SK-N-SH (cell line): ENCODE measurements around the gene DNAH9. TPM values are rescaled to one million over a fixed set of nuclear protein-coding genes. Genes with fewer than 3 reads are reported as not detected.

Source experiments
- CTCF ChIA-PET: fragments of 300-600, 350-600 bp; formaldehyde crosslinking; extraction: SDS; loops from one replicate; lab custom pipeline; 2021; lab: Yijun Ruan, JAX
- POLR2A ChIA-PET: fragments of 350-600 bp; sonication (Branson Sonifier 250); formaldehyde crosslinking; extraction: SDS; loops from one replicate; lab custom pipeline; 2020; ENCODE audit warnings: antibody characterized with exemption, inconsistent platforms; lab: Yijun Ruan, JAX
- DNase-seq: peaks from one replicate; pipeline ENCODE4 v3.0.0; 2012
- H2AFZ ChIP-seq: fragments of 200-600 bp; sonication (generic); 2 replicates; pipeline ENCODE4 v1.8.1; 2016; ENCODE audit warnings: antibody characterized with exemption, mild to moderate bottlenecking, low read depth
- H3F3A ChIP-seq: fragments of 200-600 bp; sonication (generic); replicated peaks from 2 replicates; pipeline ENCODE3; 2016; ENCODE audit warnings: antibody characterized with exemption, mild to moderate bottlenecking; ENCODE audit not compliant: insufficient read depth
- H3K27ac ChIP-seq, 2 experiments: fragments of 200-500 bp in 1 of 2; fragments of 200-600 bp in 1 of 2; sonication (Bioruptor generic) in 1 of 2; sonication (generic), shearing (Covaris generic) in 1 of 2; 2 replicates each; pipeline versions ENCODE4 v1.5.1 to v1.6.1; 2014 to 2016; ENCODE audit warnings: low read depth in 2 of 2, inconsistent platforms in 1 of 2, low read length in 1 of 2, mild to moderate bottlenecking in 1 of 2, mixed read lengths in 1 of 2
- H3K27me3 ChIP-seq: fragments of 200-600 bp; sonication (generic), shearing (Covaris generic); 2 replicates; pipeline ENCODE4 v1.6.1; 2016; ENCODE audit warnings: mixed run types; ENCODE audit not compliant: insufficient read depth
- H3K36me3 ChIP-seq, 2 experiments: fragments of 200-500 bp in 1 of 2; fragments of 200-600 bp in 1 of 2; sonication (Bioruptor generic) in 1 of 2; sonication (generic) in 1 of 2; replicated peaks in 1 of 2; 2 replicates each; pipeline versions ENCODE3 to v1.5.1; 2014 to 2016; ENCODE audit warnings: low read length in 1 of 2, mild to moderate bottlenecking in 1 of 2; ENCODE audit not compliant: insufficient read depth in 2 of 2, control insufficient read depth in 1 of 2
- H3K4me1 ChIP-seq, 2 experiments: fragments of 200-500 bp in 1 of 2; fragments of 200-600 bp in 1 of 2; sonication (Bioruptor generic) in 1 of 2; sonication (generic), shearing (Covaris generic) in 1 of 2; 2 replicates each; pipeline versions ENCODE4 v1.5.1 to v1.6.1; 2014 to 2016; ENCODE audit warnings: low read depth in 1 of 2, low read length in 1 of 2, mixed run types in 1 of 2; ENCODE audit not compliant: insufficient read depth in 2 of 2, control insufficient read depth in 1 of 2
- H3K4me2 ChIP-seq: fragments of 200-600 bp; sonication (generic), shearing (Covaris generic); 2 replicates; pipeline ENCODE4 v1.6.1; 2017; ENCODE audit warnings: mixed run types
- H3K4me3 ChIP-seq, 2 experiments: fragments of 200-500 bp in 1 of 2; fragments of 200-600 bp in 1 of 2; sonication (Bioruptor generic) in 1 of 2; sonication (generic), shearing (Covaris generic) in 1 of 2; 2 replicates each; pipeline versions ENCODE4 v1.5.1 to v1.8.1; 2014 to 2016; ENCODE audit warnings: low read depth in 2 of 2, inconsistent platforms in 1 of 2, low read length in 1 of 2, mild to moderate bottlenecking in 1 of 2, mixed read lengths in 1 of 2, moderate library complexity in 1 of 2
- H3K79me2 ChIP-seq: fragments of 200-600 bp; sonication (generic); 2 replicates; pipeline ENCODE4 v1.8.1; 2017; ENCODE audit warnings: mild to moderate bottlenecking; ENCODE audit not compliant: insufficient read depth
- H3K9ac ChIP-seq: fragments of 200-600 bp; sonication (generic); 2 replicates; pipeline ENCODE4 v1.6.1; 2017; ENCODE audit warnings: mixed run types
- H3K9me2 ChIP-seq: fragments of 200-600 bp; sonication (generic); 2 replicates; pipeline ENCODE4 v1.6.1; 2017; ENCODE audit warnings: mixed run types
- H3K9me3 ChIP-seq: fragments of 200-600 bp; sonication (generic); 2 replicates; pipeline ENCODE4 v1.6.1; 2017; ENCODE audit warnings: mixed run types, mild to moderate bottlenecking, moderate library complexity
- H4K20me1 ChIP-seq: fragments of 200-600 bp; sonication (generic); 2 replicates; pipeline ENCODE4 v1.6.1; 2017; ENCODE audit warnings: mild to moderate bottlenecking, mixed run types; ENCODE audit not compliant: insufficient read depth
- EZH2phosphoT487 ChIP-seq: fragments of 200-600 bp; sonication (generic); IDR thresholded peaks from 2 replicates; pipeline ENCODE4 v1.6.1; 2017; ENCODE audit warnings: low read depth, mixed run types, mild to moderate bottlenecking, antibody characterized with exemption, moderate library complexity, borderline replicate concordance
- GABPA ChIP-seq: IDR thresholded peaks from 2 replicates; pipeline ENCODE4 v1.4.0; 2012; ENCODE audit warnings: low read depth, mild to moderate bottlenecking
- JUND ChIP-seq: IDR thresholded peaks from 2 replicates; pipeline ENCODE4 v1.4.0; 2012
- RAD21 ChIP-seq: IDR thresholded peaks from 2 replicates; pipeline ENCODE4 v1.6.1; 2012; ENCODE audit warnings: mild to moderate bottlenecking, low read length
- RXRA ChIP-seq: IDR thresholded peaks from 2 replicates; pipeline ENCODE4 v1.4.0; 2012; ENCODE audit warnings: low read depth, mild to moderate bottlenecking, borderline replicate concordance
- SIN3A ChIP-seq: IDR thresholded peaks from 2 replicates; pipeline ENCODE4 v1.6.1; 2012; ENCODE audit warnings: low read depth, mild to moderate bottlenecking, low read length, moderate library complexity, borderline replicate concordance
- WGBS: methylation state at CpG from one replicate; pipeline ENCODE4 v1.1.6; 2017; ENCODE audit warnings: low lambda C conversion rate; 5-methylcytosine and 5-hydroxymethylcytosine counted together
- polyA plus RNA-seq, 3 experiments: library from polyadenylated mRNA; depleted of rRNA; stranded (reverse); fragments of >200 nt; gene quantifications; 2 replicates each; pipeline ENCODE4 v1.2.3, GENCODE V29; 2012
- TF ChIP-seq, protein P1 (sequence below): IDR thresholded peaks from 2 replicates; pipeline ENCODE4 v1.6.1; 2012; ENCODE audit warnings: mild to moderate bottlenecking, low read depth, low read length, moderate library complexity
- TF ChIP-seq, protein P2 (sequence below): fragments of 150-350 bp; IDR thresholded peaks from 2 replicates; pipeline ENCODE4 v1.6.1; 2016; ENCODE audit warnings: mild to moderate bottlenecking, low read depth, low read length
- TF ChIP-seq, protein P3 (sequence below): IDR thresholded peaks from 2 replicates; pipeline ENCODE4 v1.4.0; 2012; ENCODE audit warnings: low read depth, borderline replicate concordance
- TF ChIP-seq, protein P4 (sequence below): fragments of 150-350 bp; IDR thresholded peaks from 2 replicates; pipeline ENCODE4 v1.6.1; 2017; ENCODE audit warnings: antibody characterized with exemption, low read length, low read depth, borderline replicate concordance
- TF ChIP-seq, protein P5 (sequence below): IDR thresholded peaks from 2 replicates; pipeline ENCODE4 v1.4.0; 2012; ENCODE audit warnings: low read depth, borderline replicate concordance

DNAH9 gene
- polyA plus RNA-seq, 1 of the 3 experiments (the other 2 are of a cell fraction), result not detected

DNA sequence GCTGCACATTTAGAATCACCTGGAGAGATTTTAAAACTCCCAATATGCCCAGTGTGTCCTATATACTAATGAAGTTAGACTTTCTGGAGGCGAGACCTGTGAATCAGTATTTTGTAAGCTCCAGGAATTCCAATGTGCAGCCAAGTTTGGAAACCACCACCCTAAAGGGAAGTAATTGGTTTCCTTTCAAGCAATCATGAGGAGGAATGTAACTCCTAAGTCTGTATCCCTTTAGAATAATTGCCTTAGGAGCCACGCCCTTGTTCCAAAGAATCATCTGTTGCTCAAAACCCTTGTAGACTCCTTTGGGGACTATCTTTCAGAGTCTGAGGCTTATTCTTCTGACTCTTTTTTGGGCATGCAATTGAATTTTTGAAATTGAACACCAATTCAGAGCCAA is 84.4 kb downstream of the DNAH9 start:
- Histone ChIP-seq H3K27me3 (no peaks in the 10 kb centered on the region), H2AFZ (no peak overlapping the region), H3K36me3 (no peaks in the 10 kb centered on the region), H3K4me3 (no peak overlapping the region), H3K4me2 (no peak overlapping the region), H3K9me3 (peaks cover 5% of the 10 kb centered on the region; the same call in 1 of the 2 replicates), H3K27ac (no peak overlapping the region), H3F3A (no peaks in the 10 kb centered on the region), H3K79me2 (no peaks in the 10 kb centered on the region), H3K9ac (no peak overlapping the region), H4K20me1 (no peaks in the 10 kb centered on the region), H3K4me1 (no peaks in the 10 kb centered on the region), H3K9me2 (no peaks in the 10 kb centered on the region)
- WGBS, result 11% methylated on average over 2 of the region's 2 CpGs
- TF ChIP-seq, protein P1, sequence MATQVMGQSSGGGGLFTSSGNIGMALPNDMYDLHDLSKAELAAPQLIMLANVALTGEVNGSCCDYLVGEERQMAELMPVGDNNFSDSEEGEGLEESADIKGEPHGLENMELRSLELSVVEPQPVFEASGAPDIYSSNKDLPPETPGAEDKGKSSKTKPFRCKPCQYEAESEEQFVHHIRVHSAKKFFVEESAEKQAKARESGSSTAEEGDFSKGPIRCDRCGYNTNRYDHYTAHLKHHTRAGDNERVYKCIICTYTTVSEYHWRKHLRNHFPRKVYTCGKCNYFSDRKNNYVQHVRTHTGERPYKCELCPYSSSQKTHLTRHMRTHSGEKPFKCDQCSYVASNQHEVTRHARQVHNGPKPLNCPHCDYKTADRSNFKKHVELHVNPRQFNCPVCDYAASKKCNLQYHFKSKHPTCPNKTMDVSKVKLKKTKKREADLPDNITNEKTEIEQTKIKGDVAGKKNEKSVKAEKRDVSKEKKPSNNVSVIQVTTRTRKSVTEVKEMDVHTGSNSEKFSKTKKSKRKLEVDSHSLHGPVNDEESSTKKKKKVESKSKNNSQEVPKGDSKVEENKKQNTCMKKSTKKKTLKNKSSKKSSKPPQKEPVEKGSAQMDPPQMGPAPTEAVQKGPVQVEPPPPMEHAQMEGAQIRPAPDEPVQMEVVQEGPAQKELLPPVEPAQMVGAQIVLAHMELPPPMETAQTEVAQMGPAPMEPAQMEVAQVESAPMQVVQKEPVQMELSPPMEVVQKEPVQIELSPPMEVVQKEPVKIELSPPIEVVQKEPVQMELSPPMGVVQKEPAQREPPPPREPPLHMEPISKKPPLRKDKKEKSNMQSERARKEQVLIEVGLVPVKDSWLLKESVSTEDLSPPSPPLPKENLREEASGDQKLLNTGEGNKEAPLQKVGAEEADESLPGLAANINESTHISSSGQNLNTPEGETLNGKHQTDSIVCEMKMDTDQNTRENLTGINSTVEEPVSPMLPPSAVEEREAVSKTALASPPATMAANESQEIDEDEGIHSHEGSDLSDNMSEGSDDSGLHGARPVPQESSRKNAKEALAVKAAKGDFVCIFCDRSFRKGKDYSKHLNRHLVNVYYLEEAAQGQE, result no peak
- TF ChIP-seq RAD21, result no peak
- TF ChIP-seq JUND, result no peak
- TF ChIP-seq SIN3A, result no peak
- TF ChIP-seq, protein P2, sequence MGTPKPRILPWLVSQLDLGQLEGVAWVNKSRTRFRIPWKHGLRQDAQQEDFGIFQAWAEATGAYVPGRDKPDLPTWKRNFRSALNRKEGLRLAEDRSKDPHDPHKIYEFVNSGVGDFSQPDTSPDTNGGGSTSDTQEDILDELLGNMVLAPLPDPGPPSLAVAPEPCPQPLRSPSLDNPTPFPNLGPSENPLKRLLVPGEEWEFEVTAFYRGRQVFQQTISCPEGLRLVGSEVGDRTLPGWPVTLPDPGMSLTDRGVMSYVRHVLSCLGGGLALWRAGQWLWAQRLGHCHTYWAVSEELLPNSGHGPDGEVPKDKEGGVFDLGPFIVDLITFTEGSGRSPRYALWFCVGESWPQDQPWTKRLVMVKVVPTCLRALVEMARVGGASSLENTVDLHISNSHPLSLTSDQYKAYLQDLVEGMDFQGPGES, result no peak
- no peak for TF ChIP-seq GABPA
- TF ChIP-seq, protein P3, sequence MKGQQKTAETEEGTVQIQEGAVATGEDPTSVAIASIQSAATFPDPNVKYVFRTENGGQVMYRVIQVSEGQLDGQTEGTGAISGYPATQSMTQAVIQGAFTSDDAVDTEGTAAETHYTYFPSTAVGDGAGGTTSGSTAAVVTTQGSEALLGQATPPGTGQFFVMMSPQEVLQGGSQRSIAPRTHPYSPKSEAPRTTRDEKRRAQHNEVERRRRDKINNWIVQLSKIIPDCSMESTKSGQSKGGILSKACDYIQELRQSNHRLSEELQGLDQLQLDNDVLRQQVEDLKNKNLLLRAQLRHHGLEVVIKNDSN, result no peak
- TF ChIP-seq RXRA, result no peak
- TF ChIP-seq EZH2phosphoT487, result no peak
- TF ChIP-seq, protein P4, sequence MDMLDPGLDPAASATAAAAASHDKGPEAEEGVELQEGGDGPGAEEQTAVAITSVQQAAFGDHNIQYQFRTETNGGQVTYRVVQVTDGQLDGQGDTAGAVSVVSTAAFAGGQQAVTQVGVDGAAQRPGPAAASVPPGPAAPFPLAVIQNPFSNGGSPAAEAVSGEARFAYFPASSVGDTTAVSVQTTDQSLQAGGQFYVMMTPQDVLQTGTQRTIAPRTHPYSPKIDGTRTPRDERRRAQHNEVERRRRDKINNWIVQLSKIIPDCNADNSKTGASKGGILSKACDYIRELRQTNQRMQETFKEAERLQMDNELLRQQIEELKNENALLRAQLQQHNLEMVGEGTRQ, result no peak
- TF ChIP-seq, protein P5, sequence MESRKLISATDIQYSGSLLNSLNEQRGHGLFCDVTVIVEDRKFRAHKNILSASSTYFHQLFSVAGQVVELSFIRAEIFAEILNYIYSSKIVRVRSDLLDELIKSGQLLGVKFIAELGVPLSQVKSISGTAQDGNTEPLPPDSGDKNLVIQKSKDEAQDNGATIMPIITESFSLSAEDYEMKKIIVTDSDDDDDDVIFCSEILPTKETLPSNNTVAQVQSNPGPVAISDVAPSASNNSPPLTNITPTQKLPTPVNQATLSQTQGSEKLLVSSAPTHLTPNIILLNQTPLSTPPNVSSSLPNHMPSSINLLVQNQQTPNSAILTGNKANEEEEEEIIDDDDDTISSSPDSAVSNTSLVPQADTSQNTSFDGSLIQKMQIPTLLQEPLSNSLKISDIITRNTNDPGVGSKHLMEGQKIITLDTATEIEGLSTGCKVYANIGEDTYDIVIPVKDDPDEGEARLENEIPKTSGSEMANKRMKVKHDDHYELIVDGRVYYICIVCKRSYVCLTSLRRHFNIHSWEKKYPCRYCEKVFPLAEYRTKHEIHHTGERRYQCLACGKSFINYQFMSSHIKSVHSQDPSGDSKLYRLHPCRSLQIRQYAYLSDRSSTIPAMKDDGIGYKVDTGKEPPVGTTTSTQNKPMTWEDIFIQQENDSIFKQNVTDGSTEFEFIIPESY, result no peak
- CTCF ChIA-PET, result no interaction called here
- POLR2A ChIA-PET, result no interaction called here
- DNase-seq, result no peak
